ENCODE results near the gene ELP5. TPM values are rescaled to one million over a fixed set of nuclear protein-coding genes. Genes with fewer than 3 reads are reported as not detected.

The ELP5 gene
- total RNA-seq, 4 donors from 2014 or later, result 13.3 to 52.7 (median 26.7) TPM

GRCh38 chr17:7293816-7294613 is 42.0 kb downstream of the ELP5 start:
- Histone ChIP-seq H3K9me3 (no peaks in the 10 kb centered on the region), H3K36me3 (no peaks in the 10 kb centered on the region), H3K27ac (peak overlapping the region; percentile 95 to 100 (median 98)), H3K4me1 (peaks cover 47 to 57% of the 10 kb centered on the region in 2 donors), H3K27me3 (no peaks in the 10 kb centered on the region), H3K4me3 (peak overlapping the region in 3 of 4 donors; percentile 39 to 52 (median 47))
- in situ Hi-C loops (cut with MboI; ENCODE audit: low sequenced_read_pairs in 4 of 4), result no loop called here
- DNase-seq, result peak; percentile 31 to 60
- TF ChIP-seq CTCF (IDR thresholded peaks at IDR 0.05 in 4 of 5, conservative IDR thresholded peaks at IDR 0.05 in 1 of 5) (peak in 1 of 5 experiments; percentile 19), POLR2A (IDR thresholded peaks at IDR 0.05) (peak; percentile 46 to 52)
- peak; percentile 2 to 3 for ATAC-seq
- intact Hi-C loops (cut with DNase I; ENCODE audit: low total_unique reads), result no loop called here

GRCh38 chr17:7294614-7295153 is 42.7 kb downstream of the ELP5 start, which contains the start of gene YBX2:
YBX2 (minus strand) TSS chr17:7294639; CDS start chr17:7294500, 139 bp downstream.
- H3K4me3 ChIP-seq, result peak within 1 kb of the TSS; percentile 39 to 52 (median 48)
- in situ Hi-C loops (cut with MboI; ENCODE audit: low sequenced_read_pairs in 4 of 4) (no loop called here), intact Hi-C loops (cut with DNase I; ENCODE audit: low total_unique reads) (no loop called here)
- H3K27me3 ChIP-seq, result no peaks in the 10 kb centered on the region
- TF ChIP-seq POLR2A (IDR thresholded peaks at IDR 0.05) (peak in 1 of 2 donors; percentile 6), CTCF (IDR thresholded peaks at IDR 0.05 in 4 of 5, conservative IDR thresholded peaks at IDR 0.05 in 1 of 5) (no peak)
- peaks cover 47 to 57% of the 10 kb centered on the region in 2 donors for H3K4me1 ChIP-seq
- H3K36me3 ChIP-seq, result no peaks in the 10 kb centered on the region
- DNase-seq (peak; percentile 77 to 92), ATAC-seq (peak; percentile 29 to 31)
- H3K9me3 ChIP-seq, result no peaks in the 10 kb centered on the region
- H3K27ac ChIP-seq, result peak within 1 kb of the TSS; percentile 95 to 100 (median 98)

GRCh38 chr17:7295230-7296180 is 43.5 kb downstream of the ELP5 start:
- intact Hi-C loops (cut with DNase I; ENCODE audit: low total_unique reads) (loop anchor here (1.0 kb wide), 2 partner anchors 15 to 76 kb away; partner anchors contain the start of genes ACADVL and DLG4), in situ Hi-C loops (cut with MboI; ENCODE audit: low sequenced_read_pairs in 4 of 4) (no loop called here)
- Histone ChIP-seq H3K9me3 (no peaks in the 10 kb centered on the region), H3K27ac (peak overlapping the region; percentile 95 to 100 (median 98)), H3K4me3 (peak overlapping the region; percentile 39 to 52 (median 46)), H3K4me1 (peaks cover 47 to 53% of the 10 kb centered on the region in 2 donors), H3K27me3 (no peaks in the 10 kb centered on the region), H3K36me3 (no peaks in the 10 kb centered on the region)
- no peak for ATAC-seq
- TF ChIP-seq CTCF (IDR thresholded peaks at IDR 0.05 in 4 of 5, conservative IDR thresholded peaks at IDR 0.05 in 1 of 5), result peak in 1 of 5 experiments; percentile 5
- no peak for TF ChIP-seq POLR2A (IDR thresholded peaks at IDR 0.05)
- peak in 1 of 2 donors; percentile 50 for DNase-seq

GRCh38 chr17:7296189-7296861 is 44.3 kb downstream of the ELP5 start:
- peaks cover 45 to 46% of the 10 kb centered on the region in 2 donors for H3K4me1 ChIP-seq
- DNase-seq, result peak; percentile 85 to 91
- H3K36me3 ChIP-seq, result no peaks in the 10 kb centered on the region
- peak; percentile 55 to 58 for ATAC-seq
- peak overlapping the region; percentile 25 to 30 (median 28) for H3K4me3 ChIP-seq
- peak overlapping the region; percentile 95 to 100 (median 98) for H3K27ac ChIP-seq
- TF ChIP-seq CTCF (IDR thresholded peaks at IDR 0.05 in 4 of 5, conservative IDR thresholded peaks at IDR 0.05 in 1 of 5) (peak; percentile 91 to 100 (median 99)), POLR2A (IDR thresholded peaks at IDR 0.05) (peak; percentile 74 to 80)
- intact Hi-C loops (cut with DNase I; ENCODE audit: low total_unique reads) (loop anchor here (1.0 kb wide), 2 partner anchors 16 to 77 kb away; partner anchors contain the start of genes ACADVL and DLG4), in situ Hi-C loops (cut with MboI; ENCODE audit: low sequenced_read_pairs in 4 of 4) (no loop called here)
- H3K9me3 ChIP-seq, result no peaks in the 10 kb centered on the region
- no peaks in the 10 kb centered on the region for H3K27me3 ChIP-seq

Data from gastrocnemius medialis (tissue), 4 donors.